Measurements from ENCODE around the gene STPG2. TPM values are rescaled to one million over a fixed set of nuclear protein-coding genes. Genes with fewer than 3 reads are reported as not detected.

The STPG2 gene
- total RNA-seq, 1 experiment from 2014 or later = 0.20 TPM

- H3K4me2 ChIP-seq (ENCODE audit: insufficient read depth, insufficient read length, low read length) = no peak overlapping the region
- peaks cover 8 to 10% of the 10 kb centered on the region in 2 experiments for H3K4me1 Mint-ChIP-seq
- H3K9ac ChIP-seq (ENCODE audit: extremely low read depth, insufficient read length, low read length) = no peak overlapping the region
- no peak overlapping the region for H3K27ac Mint-ChIP-seq
- no peaks in the 10 kb centered on the region for H3K79me2 ChIP-seq (ENCODE audit: insufficient read depth, low read length)
- H4K91ac ChIP-seq (ENCODE audit: insufficient read length, low read depth, low read length) = no peak overlapping the region
- H3K4me3 Mint-ChIP-seq = no peak overlapping the region
- H4K20me1 ChIP-seq (ENCODE audit: control insufficient read depth, insufficient read depth, insufficient read length) = no peaks in the 10 kb centered on the region
- no peak overlapping the region for H3T11ph ChIP-seq (ENCODE audit: low read length)
- H3K79me1 ChIP-seq (ENCODE audit: insufficient read depth, low read depth, low read length, poor library complexity, severe bottlenecking) = no peaks in the 10 kb centered on the region
- H3K14ac ChIP-seq (ENCODE audit: insufficient read depth, low read length) = no peak overlapping the region
- no peak overlapping the region for H2BK120ac ChIP-seq (ENCODE audit: low read depth, low read length, poor library complexity, severe bottlenecking)
- H4K8ac ChIP-seq (replicated peaks; ENCODE audit: insufficient read length, low read depth, low read length) = no peak overlapping the region
- no peaks in the 10 kb centered on the region for H3K9me3 ChIP-seq (ENCODE audit: control insufficient read depth, low read depth, low read length)
- no peak overlapping the region for H2AK5ac ChIP-seq (ENCODE audit: insufficient read length, low read length)
- H2BK15ac ChIP-seq (ENCODE audit: low read depth, low read length) = no peak overlapping the region
- no peak overlapping the region for H4K5ac ChIP-seq (ENCODE audit: insufficient read length, low read depth, low read length)
- no peak for TF ChIP-seq CTCF (conservative IDR thresholded peaks at IDR 0.05)
- no peak overlapping the region for H2AFZ ChIP-seq (ENCODE audit: low read length)
- H2BK12ac ChIP-seq (ENCODE audit: insufficient read length, low read depth, low read length) = no peak overlapping the region
- H3K9me3 Mint-ChIP-seq = peaks cover 0 to 6% of the 10 kb centered on the region in 2 experiments; a peak in 2 of 5 replicates
- no peak for DNase-seq
- H3K27ac ChIP-seq (ENCODE audit: insufficient read length, low read depth, low read length) = no peak overlapping the region
- no peaks in the 10 kb centered on the region for H3K27me3 Mint-ChIP-seq (ENCODE audit: low read depth)
- H3K36me3 Mint-ChIP-seq (ENCODE audit: insufficient read depth in 1 of 3, low read depth in 3 of 3) = peaks cover 3 to 4% (median 3%) of the 10 kb centered on the region in 3 experiments; a peak in 5 of 7 replicates
- H3K23ac ChIP-seq (ENCODE audit: insufficient read length, low read depth, low read length) = no peak overlapping the region
- no peak overlapping the region for H2BK5ac ChIP-seq (ENCODE audit: insufficient read length, low read length)
- H3K27me3 ChIP-seq (ENCODE audit: insufficient read depth, low read length) = no peaks in the 10 kb centered on the region
- H3K4me1 ChIP-seq (ENCODE audit: insufficient read depth, low read length) = no peaks in the 10 kb centered on the region
- no CpG with 5 or more reads among the region's 2 CpGs for WGBS (ENCODE audit: extremely low coverage, insufficient read length, low lambda C conversion rate)
- no peaks in the 10 kb centered on the region for H3K23me2 ChIP-seq (ENCODE audit: insufficient read length, low read depth, low read length, poor library complexity, severe bottlenecking)
- no peak overlapping the region for H3K18ac ChIP-seq (ENCODE audit: insufficient read length, low read depth, low read length)
- H3K56ac ChIP-seq (ENCODE audit: insufficient read length, low read depth, low read length) = no peak overlapping the region
- H2BK20ac ChIP-seq (ENCODE audit: low read depth, low read length, poor library complexity, severe bottlenecking) = no peak overlapping the region
- no peak overlapping the region for H3K4ac ChIP-seq (ENCODE audit: low read depth, low read length)
These were observed 595.1 kb downstream of the STPG2 start for GRCh38 chr4:97548186-97548585.

Measured in H9 (cell line).